CD4-positive, alpha-beta T cell treated with Interleukin-2 at 100 ng/mL for 4 hours (primary cell): ENCODE results near the gene PRKD2.
"Not testable (repeated sequence)": the region's sequence is repeated elsewhere in the genome, so short reads cannot be mapped to it uniquely, and the experiment has no call there.

Experiments used
- DNase-seq: peaks from one replicate; pipeline ENCODE4 v3.0.0-alpha.2; 2020; ENCODE audit warnings: low spot score

Gene PRKD2

DNA sequence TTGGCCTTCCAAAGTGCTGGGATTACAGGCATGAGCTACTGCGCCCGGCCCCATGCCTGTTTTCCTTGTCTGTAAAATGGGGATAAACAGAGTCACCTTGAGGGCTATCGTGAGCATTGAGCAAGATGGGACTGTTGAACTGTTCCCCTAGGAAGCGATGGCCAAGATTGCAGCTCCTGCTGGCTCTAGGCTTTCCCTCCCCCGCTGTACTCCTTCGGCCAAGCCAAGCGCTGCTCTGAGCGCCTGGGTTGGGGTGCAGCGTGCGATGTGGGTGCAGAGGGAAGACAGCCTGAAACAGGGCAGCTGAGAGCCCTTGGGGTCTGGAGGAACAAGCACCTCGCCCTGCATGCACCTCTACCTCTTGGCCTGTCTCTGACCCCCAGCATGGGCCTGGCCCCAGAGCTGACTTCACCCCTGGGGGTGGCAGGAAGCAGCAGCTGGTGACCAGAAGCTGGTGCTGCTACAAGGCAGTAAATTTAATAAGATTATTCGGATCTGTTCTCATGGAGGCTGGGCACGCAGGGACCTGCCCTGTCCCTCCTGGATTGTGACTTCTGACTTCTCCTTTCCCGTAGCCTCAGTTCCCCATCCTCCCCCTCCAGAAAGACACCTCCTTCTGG is 86.2 kb downstream of the PRKD2 start:
- DNase-seq, result no peak

DNA sequence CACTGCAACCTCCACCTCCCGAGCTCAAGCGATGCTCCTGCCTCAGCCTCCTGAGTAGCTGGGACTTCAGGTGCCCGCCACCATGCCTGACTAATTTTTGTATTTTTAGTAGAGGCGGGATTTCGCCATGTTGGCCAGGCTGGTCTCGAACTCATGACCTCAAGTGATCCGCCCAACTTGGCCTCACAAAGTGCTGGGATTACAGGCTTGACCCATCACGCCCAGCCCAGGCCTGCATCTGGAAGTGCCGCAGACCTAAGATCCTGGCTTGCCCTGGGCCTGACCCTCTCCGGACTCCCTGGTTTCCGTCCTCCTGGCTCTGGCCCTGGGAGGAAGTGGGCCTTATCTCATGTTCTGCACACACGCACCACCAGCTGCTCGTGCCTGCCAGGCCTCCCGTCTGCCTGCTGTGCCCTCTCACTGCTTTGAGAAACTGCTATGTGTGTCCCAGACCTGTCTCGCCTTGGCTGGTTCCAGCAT is 87.3 kb downstream of the PRKD2 start:
- DNase-seq, result no peak

DNA sequence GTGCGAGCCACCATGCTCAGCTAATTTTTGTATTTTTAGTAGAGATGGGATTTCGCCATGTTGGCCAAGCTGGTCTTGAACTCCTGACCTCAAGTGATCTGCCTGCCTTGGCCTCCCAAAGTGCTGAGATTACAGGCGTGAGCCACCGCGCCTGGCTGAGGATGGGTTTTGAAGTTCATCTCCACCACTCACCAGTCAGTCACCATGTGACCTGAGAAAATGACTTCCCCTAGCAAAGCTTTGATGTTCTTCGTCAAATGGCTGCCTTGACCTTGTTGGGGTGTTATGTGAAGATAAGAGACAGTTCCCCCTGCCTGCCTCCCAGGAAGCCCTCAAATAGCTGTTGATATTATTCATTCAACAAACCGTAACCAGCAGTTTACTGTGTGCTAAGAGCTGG is 87.9 kb downstream of the PRKD2 start:
- DNase-seq, result not testable (repeated sequence)

DNA sequence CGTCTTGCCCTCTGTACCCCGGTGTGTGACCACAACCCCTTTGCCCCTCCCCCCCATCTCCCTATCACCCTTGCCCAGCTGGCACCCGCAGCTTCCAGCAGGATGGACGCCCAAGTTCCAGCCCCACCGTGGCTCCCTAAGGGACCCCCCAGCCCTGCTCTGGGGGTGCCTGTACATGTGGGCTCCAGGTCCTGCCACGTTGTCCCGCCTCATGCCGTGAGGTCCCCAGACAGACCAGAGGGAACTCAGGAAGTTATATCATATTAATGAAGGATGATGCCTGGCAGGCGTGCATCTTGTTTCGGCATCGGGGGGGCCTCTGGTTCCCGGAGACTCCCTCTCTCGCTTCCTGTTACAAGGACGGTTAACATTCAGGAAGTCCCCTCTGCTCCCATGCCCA is 90.5 kb downstream of the PRKD2 start:
- DNase-seq, result no peak

DNA sequence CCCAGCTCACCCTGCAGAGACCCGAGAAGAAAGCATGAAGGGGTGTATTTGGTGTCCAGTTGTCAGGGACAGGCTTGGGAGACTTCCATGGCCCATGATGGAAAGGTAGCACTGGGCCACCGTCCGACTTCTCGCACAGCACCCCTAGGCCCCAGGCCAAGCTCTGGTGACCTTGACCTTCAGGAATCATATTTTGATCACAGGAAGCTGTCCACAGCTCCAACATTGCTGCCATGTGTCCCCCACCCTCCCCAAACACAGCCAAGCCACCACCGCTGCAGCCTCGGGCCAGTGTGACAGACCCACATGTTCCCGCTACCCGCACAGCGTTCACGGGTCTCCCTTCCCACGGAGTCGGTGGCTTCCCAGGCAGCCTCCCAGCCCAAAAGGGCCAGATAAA is 91.2 kb downstream of the PRKD2 start:
- DNase-seq, result no peak

DNA sequence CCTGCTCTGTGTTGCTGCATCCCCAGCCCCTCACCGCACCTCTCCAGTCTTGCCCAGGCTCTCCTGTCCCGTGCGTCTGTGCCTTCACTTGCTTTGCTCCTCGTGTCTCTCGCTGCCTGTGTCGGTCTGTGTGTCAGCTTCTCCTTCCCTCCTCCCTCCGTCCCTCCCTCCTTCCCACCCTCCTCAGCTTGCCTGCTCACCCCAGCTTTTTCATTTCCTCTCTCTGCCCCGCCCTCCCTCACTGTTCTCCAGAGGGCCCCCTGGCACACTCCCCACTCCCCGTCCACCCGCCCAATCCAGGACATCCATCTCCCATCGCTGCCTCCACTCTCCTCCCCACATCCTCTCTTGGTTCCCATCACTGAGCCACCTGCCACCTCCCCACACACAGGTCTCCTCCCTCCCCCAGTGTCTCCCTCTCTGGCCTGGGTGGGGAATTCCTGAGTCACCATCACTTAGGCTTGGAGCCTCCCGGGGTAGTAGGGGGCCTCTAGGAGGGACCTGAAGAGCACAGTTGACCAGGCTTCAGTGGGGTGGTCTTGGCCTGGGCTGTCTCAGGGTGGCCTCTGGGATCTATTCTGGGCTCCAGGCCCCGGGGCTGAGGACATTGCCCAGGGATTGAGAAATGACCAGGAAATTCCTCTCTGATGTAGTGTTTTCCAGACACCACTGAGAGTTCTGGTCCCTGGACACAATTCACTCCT is 91.8 kb downstream of the PRKD2 start, which contains the start of gene PTGIR:
TSS of gene PTGIR (minus strand) at position 132 of the 704 bp plus-strand sequence. CDS start 864 bp downstream, outside the sequence.
- DNase-seq, result no peak
